ENCODE measurements around the gene EGFL7.
"Not testable (repeated sequence)": the region's sequence is repeated elsewhere in the genome, so short reads cannot be mapped to it uniquely, and the experiment has no call there.

The EGFL7 gene

DNA sequence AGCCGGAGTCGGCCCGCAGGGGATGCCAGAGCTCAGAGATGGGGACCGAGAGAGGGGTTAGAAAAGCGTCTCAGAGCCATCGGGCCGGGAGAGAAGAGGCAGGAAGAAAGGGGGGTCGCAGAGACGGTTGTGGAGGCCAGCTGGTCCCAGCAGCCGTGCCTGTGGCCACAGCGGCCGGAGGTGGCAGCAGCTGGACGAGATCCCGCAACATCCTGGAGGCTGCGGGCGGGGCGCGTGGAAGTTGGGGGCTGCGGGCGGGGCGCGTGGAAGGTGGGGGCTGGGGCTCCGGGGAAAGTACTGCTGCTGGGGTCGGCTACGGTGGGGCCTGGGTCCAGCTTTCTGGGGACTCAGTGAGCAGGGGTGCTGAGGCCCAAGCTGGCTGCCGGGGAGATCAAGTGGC, 34.4 kb upstream of the EGFL7 start:
- DNase-seq (no peak), ATAC-seq (replicated peaks) (no peak)
- H3K27ac Mint-ChIP-seq, result peak overlapping the region in 1 of 2 donors; percentile 41
- H3K4me1 Mint-ChIP-seq (ENCODE audit: low read depth in 2 of 2), result peaks cover 2 to 6% of the 10 kb centered on the region in 2 donors
- peaks cover 5% of the 10 kb centered on the region for H3K36me3 Mint-ChIP-seq (ENCODE audit: insufficient read depth)
- peaks cover 0 to 23% of the 10 kb centered on the region in 2 donors for H3K27me3 Mint-ChIP-seq
- no peak overlapping the region for H3K4me3 Mint-ChIP-seq
- no peaks in the 10 kb centered on the region for H3K9me3 Mint-ChIP-seq

DNA sequence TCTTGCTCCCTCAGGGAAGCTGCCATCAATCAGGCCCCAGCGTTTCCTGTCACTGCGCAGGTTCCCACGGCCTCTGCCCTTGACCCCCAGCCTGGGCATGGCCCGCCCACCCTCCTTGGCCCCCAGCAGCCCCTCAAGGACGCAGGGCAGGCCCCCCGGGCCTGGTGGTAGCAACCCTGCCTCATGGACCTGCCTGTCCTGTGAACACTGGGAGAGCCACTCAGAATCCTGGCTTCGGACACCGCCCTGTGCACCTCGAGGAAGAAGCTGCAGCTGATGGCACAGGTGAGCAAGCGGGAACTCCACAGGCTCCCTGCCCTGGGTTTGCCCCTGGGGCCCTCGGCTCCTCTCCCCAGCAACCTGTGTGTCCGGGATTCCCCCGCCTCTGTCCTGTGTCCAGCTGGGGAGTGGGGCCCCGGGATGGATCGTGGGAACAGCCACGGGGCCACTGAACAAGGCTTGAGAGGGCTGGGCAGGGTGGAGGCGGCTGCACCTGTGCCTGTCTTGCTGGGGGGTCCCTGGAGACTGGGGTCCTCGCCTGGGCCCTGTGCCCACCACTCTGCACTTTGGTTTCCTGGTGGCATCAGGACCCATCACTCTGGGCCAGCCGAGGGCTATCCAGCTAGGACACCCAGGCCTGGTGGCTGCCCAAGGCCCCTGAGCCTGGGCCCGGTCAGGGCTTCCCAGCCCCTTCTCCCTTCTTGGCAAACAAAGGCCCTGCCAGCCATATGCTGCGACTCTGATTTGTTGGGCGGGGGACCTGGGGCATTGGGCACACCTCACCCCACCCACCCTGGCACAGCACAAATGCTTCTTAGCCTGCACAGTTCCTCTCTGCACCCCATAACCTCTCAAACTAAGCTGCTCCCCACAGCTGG, 33.5 kb upstream of the EGFL7 start:
- H3K9me3 Mint-ChIP-seq, result no peaks in the 10 kb centered on the region
- H3K4me1 Mint-ChIP-seq (ENCODE audit: low read depth in 2 of 2), result peaks cover 2 to 6% of the 10 kb centered on the region in 2 donors
- ATAC-seq (replicated peaks) (no peak), DNase-seq (no peak)
- H3K4me3 Mint-ChIP-seq, result no peak overlapping the region
- no peak overlapping the region for H3K27ac Mint-ChIP-seq
- H3K27me3 Mint-ChIP-seq, result peaks cover 0 to 18% of the 10 kb centered on the region in 2 donors
- peaks cover 5% of the 10 kb centered on the region for H3K36me3 Mint-ChIP-seq (ENCODE audit: insufficient read depth)

DNA sequence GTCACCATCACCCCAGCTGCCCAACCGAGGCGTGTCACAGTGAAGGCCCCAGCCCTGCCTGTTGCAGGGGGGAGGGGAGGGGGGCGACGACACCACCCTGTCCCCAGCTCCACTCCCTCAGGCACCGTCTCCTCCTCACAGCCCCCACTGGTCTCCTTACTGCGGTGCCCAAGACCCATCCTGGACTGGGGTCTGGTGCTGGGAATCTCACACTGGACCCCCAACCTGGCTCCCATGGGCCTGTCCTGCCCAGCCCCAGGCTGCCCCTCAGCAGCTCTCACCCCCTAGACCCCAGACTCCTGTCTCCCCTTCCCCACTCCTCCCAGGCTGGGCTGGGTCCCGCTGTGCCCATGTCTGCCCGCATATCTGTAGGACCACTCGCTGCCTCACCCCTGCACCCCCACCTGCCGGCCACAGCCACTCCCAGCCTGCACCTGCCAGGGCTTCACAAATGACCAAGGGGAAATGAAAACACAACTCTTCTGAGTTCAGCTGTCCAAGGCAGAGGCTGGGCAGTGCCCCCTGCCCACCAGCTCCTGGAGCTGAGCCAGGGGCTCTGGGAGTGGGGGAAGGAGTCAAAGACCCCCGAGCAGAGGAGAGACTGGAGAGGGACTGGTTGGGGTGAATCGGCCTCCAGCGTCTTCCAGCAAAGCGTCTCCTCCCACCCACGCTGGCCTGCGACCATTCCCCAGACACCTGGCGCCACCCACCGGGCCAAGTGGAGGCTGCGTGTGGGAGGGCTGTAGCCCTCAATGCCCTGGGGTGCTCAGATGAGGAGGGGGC, 32.6 kb upstream of the EGFL7 start:
- H3K27me3 Mint-ChIP-seq, result peaks cover 0 to 25% of the 10 kb centered on the region in 2 donors
- ATAC-seq (replicated peaks) (peak; percentile 46), DNase-seq (peak; percentile 49 to 56 (median 50))
- no peak overlapping the region for H3K4me3 Mint-ChIP-seq
- H3K36me3 Mint-ChIP-seq (ENCODE audit: insufficient read depth), result peaks cover 5% of the 10 kb centered on the region
- peaks cover 2 to 6% of the 10 kb centered on the region in 2 donors for H3K4me1 Mint-ChIP-seq (ENCODE audit: low read depth in 2 of 2)
- no peaks in the 10 kb centered on the region for H3K9me3 Mint-ChIP-seq
- H3K27ac Mint-ChIP-seq, result peak overlapping the region in 1 of 2 donors; percentile 42

DNA sequence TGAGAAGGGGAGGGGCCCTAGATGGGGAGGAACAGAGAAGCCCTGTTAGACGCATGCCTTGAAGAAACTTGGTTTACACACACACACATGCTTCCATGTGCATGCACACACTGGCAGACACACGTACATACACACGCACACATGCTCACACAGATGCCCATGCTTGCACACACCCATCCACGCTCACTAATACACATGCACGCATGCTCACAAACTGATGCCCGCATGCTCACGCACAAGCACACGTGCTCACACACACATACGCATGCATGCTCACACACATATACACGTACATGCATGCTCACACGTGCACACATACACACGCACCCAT, 32.1 kb upstream of the EGFL7 start:
- peak overlapping the region in 1 of 2 donors; percentile 42 for H3K27ac Mint-ChIP-seq

DNA sequence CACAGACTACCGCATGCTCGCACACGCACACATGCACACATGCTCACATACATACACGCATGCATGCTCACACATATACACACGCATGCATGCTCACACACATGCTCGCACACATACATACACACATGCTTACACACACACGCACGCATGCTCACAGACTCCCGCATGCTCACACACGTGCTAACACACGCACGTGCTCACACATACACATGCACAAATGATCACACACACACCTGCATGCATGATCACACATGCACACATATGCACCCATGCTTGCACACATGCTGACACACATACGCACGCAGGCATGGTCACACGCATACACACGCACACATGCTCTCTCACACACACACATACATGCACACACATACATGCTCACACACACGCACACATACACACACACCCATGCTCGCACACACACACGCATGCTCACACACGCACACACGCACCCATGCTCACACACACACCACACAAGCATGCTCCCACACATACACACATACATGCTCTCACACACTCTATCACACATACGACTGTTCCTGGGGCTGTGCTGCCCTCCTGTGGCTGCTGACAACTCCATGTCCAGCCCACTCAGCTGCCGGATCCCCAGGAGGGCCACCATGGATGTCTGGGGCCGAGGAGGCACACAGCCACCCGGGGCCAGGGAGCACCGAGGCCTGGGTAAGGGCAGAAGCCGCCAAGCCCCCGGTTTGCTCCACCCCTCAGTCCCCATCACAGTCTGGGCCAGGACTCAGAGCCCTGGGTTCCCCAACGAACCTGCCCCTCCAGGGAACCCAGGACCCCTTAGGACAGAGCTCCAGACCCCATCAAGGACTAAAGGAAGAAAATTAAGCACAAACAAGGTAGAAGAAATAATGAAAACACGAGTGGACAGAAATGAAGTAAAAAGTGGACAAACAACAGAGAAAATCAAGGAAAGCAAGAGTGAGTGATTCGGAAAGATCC, 31.4 kb upstream of the EGFL7 start:
- peaks cover 5% of the 10 kb centered on the region for H3K36me3 Mint-ChIP-seq (ENCODE audit: insufficient read depth)
- peaks cover 0 to 19% of the 10 kb centered on the region in 2 donors for H3K27me3 Mint-ChIP-seq
- no peak overlapping the region for H3K27ac Mint-ChIP-seq
- ATAC-seq (replicated peaks), result peak; percentile 95
- H3K9me3 Mint-ChIP-seq, result no peaks in the 10 kb centered on the region
- DNase-seq, result peak; percentile 70 to 79 (median 72)
- no peak overlapping the region for H3K4me3 Mint-ChIP-seq
- H3K4me1 Mint-ChIP-seq (ENCODE audit: low read depth in 2 of 2), result peaks cover 2 to 6% of the 10 kb centered on the region in 2 donors

More for the DNA sequence above, 32.1 kb upstream of the EGFL7 start:
- H3K4me1 Mint-ChIP-seq (ENCODE audit: low read depth in 2 of 2), result peaks cover 2 to 6% of the 10 kb centered on the region in 2 donors
- H3K4me3 Mint-ChIP-seq, result no peak overlapping the region
- H3K27me3 Mint-ChIP-seq, result peaks cover 0 to 22% of the 10 kb centered on the region in 2 donors
- ATAC-seq (replicated peaks) (no peak), DNase-seq (no peak)
- H3K9me3 Mint-ChIP-seq, result no peaks in the 10 kb centered on the region
- H3K36me3 Mint-ChIP-seq (ENCODE audit: insufficient read depth), result peaks cover 5% of the 10 kb centered on the region

DNA sequence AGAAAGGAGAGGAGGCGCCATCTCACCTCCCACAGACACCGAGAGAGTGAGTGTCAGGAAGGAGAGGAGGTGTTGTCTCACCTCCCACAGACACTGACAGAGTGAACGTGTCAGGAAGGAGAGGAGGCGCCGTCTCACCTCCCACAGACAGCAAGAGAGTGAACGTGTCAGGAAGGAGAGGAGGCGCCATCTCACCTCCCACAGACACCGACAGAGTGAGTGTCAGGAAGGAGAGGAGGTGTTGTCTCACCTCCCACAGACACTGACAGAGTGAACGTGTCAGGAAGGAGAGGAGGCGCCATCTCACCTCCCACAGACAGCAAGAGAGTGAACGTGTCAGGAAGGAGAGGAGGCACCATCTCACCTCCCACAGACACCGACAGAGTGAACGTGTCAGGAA, 30.6 kb upstream of the EGFL7 start:
- ATAC-seq (replicated peaks), result peak; percentile 43
- not testable (repeated sequence) for H3K36me3 Mint-ChIP-seq (ENCODE audit: insufficient read depth); H3K9me3 Mint-ChIP-seq; H3K4me1 Mint-ChIP-seq (ENCODE audit: low read depth in 2 of 2); H3K4me3 Mint-ChIP-seq; H3K27ac Mint-ChIP-seq
- peaks cover 0 to 19% of the 10 kb centered on the region in 2 donors for H3K27me3 Mint-ChIP-seq
- peak in 2 of 3 experiments; percentile 33 to 38 for DNase-seq

DNA sequence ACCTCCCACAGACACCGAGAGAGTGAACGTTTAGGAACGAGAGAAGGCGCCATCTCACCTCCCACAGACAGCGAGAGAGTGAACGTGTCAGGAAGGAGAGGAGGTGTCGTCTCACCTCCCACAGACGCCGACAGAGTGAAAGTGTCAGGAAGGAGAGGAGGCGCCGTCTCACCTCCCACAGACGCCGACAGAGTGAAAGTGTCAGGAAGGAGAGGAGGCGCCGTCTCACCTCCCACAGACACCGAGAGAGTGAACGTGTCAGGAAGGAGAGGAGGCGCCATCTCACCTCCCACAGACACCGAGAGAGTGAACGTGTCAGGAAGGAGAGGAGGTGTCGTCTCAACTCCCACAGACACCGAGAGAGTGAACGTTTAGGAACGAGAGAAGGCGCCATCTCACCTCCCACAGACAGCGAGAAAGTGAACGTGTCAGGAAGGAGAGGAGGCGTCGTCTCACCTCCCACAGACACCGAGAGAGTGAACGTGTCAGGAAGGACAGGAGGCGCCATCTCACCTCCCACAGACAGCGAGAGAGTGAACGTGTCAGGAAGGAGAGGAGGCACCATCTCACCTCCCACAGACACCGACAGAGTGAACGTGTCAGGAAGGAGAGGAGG, 30.1 kb upstream of the EGFL7 start:
- H3K4me3 Mint-ChIP-seq; H3K27ac Mint-ChIP-seq; ATAC-seq (replicated peaks); H3K9me3 Mint-ChIP-seq; H3K36me3 Mint-ChIP-seq (ENCODE audit: insufficient read depth); H3K4me1 Mint-ChIP-seq (ENCODE audit: low read depth in 2 of 2): not testable (repeated sequence)
- H3K27me3 Mint-ChIP-seq, result peaks cover 0 to 15% of the 10 kb centered on the region in 2 donors
- DNase-seq, result peak in 1 of 3 experiments; percentile 35

DNA sequence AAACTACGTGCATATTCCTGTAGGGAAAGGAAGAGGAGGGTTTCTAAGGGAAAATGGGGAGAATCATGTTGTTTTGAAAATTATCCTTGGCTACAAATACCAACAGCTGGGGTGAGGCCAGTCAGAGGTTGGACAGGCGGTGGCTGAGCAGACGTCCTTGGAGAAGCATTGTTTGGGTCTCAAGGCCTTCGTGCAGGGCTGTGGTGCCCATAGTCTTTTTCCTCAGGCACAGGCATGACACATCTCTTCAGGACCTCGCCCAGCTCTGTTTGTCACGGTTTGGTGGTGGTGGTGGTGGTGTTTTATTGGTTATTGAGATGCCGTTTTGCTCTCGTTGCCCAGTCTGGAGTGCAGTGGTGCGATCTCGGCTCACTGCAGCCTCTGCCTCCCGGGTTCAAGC, 27.8 kb upstream of the EGFL7 start:
- DNase-seq (no peak), ATAC-seq (replicated peaks) (no peak)
- no peaks in the 10 kb centered on the region for H3K9me3 Mint-ChIP-seq
- peaks cover 2 to 5% of the 10 kb centered on the region in 2 donors for H3K4me1 Mint-ChIP-seq (ENCODE audit: low read depth in 2 of 2)
- H3K27me3 Mint-ChIP-seq, result peaks cover under 1 to 10% of the 10 kb centered on the region in 2 donors
- peaks cover 7% of the 10 kb centered on the region for H3K36me3 Mint-ChIP-seq (ENCODE audit: insufficient read depth)
- no peak overlapping the region for H3K27ac Mint-ChIP-seq
- H3K4me3 Mint-ChIP-seq, result no peak overlapping the region

DNA sequence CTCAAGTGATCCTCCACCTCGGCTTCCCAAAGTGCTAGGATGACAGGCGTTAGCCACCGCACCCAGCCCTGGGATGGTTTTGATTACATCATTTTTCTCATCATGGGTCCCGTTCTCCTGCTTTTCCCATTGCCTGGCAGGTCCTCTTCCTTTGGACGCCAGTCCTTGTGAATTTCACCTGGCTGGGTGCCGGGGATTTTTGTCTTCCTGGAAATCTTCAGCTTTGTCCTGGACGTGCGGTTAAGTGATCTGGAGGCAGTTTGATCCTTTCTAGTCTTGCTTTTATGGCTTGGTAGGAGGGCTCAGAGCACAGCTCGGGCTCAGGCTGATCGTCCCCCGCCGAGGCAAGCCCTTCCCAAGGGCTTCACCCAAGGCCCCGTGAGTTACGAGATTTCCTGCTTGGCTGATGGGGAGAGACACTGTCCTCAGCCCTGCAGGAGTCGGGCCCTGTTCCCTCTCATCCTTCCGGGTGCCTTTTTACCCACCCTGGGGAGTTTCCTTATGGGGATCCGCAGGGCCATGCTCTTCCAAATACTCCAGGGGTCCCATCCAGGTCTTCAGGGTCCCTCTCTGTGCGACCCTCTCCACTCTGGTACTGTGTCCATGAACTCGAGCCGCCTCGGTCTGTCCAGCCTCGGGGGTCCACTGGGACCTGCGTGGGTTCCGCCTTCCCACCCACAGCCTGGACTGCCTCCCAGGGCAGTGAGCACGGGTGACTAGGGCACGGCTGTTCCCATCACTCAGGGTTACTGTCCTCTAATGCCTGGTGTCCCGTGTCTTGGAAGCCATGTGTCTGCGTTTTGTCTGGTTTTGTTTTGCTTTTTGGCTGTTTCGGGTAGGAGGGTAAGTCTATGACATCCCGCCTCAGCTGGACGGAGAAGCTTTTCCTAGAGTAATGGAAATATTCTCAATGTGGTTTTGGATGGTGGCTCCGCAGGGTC, 22.3 kb upstream of the EGFL7 start:
- peaks cover 11% of the 10 kb centered on the region for H3K36me3 Mint-ChIP-seq (ENCODE audit: insufficient read depth)
- H3K4me1 Mint-ChIP-seq (ENCODE audit: low read depth in 2 of 2), result no peaks in the 10 kb centered on the region
- no peak for ATAC-seq (replicated peaks)
- no peak overlapping the region for H3K27ac Mint-ChIP-seq
- H3K27me3 Mint-ChIP-seq, result peaks cover 15 to 47% of the 10 kb centered on the region in 2 donors
- no peak overlapping the region for H3K4me3 Mint-ChIP-seq
- no peaks in the 10 kb centered on the region for H3K9me3 Mint-ChIP-seq
- no peak for DNase-seq

DNA sequence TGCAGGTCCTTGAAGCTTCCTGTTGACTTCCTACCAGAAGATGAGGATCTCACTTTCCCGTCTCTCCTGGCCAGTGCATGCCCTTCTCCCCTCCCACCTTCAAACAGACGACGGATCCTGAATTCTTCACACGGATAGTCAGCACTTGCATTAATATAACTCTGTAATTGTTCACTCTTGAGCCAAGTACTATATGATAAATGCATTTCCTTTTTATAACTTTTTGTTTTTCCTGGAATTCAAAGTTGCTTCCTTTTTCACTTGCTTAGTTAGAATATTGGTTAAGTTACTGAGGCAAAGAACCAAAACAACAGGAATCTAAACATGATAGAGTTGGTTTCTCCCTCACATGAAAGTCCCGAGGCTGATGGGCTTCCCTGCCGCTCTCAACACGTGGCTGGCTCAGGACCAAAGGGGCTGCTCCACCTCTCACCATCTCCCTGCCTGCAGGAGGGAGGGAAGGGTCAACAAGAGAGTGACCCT, 20.2 kb upstream of the EGFL7 start:
- Mint-ChIP-seq H3K4me1 (ENCODE audit: low read depth in 2 of 2) (peaks cover 0 to 1% of the 10 kb centered on the region in 2 donors), H3K9me3 (no peaks in the 10 kb centered on the region), H3K27me3 (peaks cover 21 to 62% of the 10 kb centered on the region in 2 donors), H3K36me3 (ENCODE audit: insufficient read depth) (peaks cover 7% of the 10 kb centered on the region), H3K4me3 (no peak overlapping the region), H3K27ac (no peak overlapping the region)
- ATAC-seq (replicated peaks) (no peak), DNase-seq (no peak)

DNA sequence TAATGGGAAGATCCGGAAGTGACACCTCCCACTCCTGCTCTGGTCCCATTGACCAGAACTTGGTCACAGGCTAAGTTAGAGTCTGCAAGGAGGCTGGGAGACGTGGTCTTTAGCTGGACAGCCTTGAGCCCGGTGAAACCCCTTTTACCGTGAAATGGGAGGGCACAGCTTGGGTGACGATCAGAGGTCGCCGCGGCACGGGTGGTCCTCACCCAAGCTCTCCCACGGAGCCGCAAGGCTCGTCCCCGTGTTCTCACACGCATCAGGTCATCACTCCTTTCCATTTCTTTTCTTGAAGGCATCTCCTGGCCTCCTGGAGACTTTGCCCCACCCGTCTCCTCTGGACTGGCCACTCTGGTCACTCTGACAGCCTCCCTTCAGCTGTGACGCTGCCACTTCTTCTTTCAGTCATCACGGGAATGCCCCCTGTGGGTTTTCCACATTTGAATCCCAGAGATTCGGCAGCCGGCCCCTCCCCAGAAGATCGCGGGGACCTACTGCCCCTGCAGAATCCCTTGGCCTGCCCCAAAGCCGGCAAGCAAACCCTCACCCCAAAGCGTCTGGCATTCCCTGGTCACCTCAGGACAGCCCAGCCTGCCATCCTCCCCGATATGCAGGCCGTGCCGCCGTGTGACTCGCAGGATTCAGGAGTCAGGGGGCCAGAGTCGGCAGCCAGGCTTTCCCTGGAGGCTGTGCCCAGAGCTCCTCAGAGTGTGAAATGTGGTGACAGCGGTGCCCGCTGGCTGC, 18.9 kb upstream of the EGFL7 start:
- Mint-ChIP-seq H3K4me1 (ENCODE audit: low read depth in 2 of 2) (peaks cover 0 to 1% of the 10 kb centered on the region in 2 donors), H3K36me3 (ENCODE audit: insufficient read depth) (peaks cover 7% of the 10 kb centered on the region), H3K27ac (no peak overlapping the region), H3K9me3 (no peaks in the 10 kb centered on the region), H3K27me3 (peaks cover 25 to 73% of the 10 kb centered on the region in 2 donors), H3K4me3 (no peak overlapping the region)
- ATAC-seq (replicated peaks) (no peak), DNase-seq (no peak)

All from effector memory CD8-positive, alpha-beta T cell (primary cell).